ENCODE measurements around the gene TUBA4B.

Gene TUBA4B

DNA sequence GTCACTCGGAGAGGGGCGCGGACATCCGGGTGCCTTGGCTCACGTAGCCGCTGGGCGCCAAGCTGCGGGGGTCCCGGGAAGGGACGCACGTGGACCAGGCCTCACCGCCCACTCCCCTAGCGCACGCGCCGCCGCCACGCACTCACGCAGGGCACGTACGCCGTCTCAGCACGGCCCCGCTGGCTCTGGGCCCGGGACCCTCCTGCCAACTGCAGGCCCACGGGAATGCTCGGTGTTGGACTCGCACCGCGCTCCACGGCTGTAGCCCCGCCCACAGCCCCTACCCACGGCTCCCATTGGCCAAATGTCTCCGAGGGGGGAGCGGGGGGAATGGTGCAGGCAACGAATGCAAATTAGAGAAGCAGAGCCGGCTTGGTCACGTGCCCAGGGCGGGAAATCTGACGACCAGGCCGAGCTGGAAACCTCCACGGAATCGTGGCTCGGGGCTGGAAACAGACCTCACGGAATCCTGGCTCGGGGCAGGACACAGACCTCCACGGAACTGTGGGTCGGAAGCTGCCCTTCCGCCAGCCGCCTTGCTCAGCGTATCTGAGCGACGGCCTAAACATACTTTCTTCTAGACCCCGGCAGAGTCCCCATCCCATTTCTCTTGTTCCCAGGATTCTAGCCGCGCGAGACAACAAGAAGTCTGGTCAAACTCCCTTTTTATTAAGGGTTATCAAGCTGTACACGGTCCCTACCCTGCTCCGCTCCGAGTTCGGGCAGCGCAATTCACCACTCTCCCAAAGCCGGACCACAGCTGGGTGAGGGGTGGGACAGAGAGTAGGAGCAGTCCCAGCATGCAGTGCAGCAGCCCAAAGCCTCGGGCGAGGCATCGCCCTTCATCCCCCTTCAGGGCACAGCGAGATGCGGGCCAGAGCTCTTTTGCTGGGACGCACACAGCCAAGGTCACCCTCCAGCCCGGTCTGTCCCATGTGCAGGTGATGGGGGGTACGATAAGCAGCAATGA lies 34.0 kb upstream of the TUBA4B start, which contains the start of gene ABCB6:
Gene ABCB6, minus strand, starts transcription at position 227 of the 970 bp plus-strand sequence. CDS start 285 bp downstream, outside the sequence.
- DNase-seq (ENCODE audit: low spot score), result peak; percentile 90

DNA sequence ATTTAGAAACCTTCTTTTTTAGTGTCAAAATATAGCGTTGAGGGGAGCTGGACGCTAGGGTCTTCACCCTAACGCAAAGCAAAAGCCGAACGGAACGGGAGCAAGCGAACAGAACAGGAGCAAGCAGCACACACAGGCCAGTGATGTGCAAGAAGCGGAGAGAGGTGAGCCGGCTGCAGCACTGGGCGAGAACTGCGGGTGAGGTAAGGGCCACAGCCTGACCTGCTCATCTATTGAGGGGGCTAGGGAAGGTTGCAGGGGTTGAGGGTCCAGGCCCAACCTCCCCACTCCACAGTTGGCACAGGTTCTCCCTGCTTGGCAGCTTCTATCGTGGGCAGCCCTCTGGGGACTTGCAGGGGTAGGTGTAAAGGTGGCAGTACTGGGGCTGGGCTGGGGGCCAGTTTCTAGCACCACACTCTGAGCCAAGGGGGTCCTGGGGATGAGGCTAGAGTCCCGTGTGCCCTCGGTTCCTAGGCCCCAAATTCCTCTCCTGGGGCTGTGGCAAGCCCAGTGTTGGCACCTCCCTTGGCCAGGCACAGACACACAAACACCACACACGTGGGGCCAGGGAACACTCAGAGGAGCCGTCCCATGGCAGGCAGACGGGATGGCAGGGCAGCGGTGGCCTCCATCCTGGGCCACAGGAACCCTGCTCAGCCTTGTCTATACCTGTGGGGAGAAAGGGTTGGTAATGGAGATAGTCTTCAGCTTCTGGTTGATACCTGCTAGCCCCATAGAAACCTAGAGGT lies 33.1 kb upstream of the TUBA4B start:
- no peak for DNase-seq (ENCODE audit: low spot score)

DNA sequence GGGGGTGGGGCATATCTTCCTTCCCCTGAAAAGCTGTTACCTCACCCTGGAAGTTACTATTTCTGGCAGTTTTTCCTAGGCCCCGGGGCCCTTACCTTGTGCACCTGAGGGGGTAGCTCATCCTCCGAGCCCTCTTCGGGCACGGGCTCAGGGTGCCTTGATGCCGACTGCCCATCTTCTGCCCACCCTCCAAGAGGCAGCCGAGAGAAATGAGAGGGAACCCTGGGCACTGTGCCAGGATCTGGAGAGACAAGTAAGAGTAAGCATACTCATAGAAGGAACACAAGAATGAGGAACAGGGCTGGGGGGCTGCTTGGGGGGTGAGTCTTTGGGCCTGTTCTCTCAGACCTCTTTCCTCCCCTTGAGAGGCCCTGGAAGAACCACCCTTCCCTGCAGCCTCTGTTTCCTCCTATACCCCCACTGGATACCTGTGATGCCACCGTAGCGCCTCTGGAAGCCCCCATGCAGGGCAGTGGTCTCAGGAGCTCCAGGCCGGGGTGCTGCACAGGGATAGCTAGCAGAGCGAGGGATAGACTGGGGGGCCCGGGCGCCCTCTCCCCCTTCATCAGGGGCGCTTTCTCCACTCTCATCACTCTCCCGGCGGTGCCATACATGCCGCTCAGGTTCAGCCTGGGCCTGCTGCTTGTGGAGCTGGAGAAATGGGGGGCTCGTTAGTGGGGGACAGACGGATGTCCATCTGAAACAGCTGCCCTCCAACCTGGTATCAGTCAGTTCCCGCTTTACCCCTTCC lies 32.2 kb upstream of the TUBA4B start:
- no peak for DNase-seq (ENCODE audit: low spot score)

DNA sequence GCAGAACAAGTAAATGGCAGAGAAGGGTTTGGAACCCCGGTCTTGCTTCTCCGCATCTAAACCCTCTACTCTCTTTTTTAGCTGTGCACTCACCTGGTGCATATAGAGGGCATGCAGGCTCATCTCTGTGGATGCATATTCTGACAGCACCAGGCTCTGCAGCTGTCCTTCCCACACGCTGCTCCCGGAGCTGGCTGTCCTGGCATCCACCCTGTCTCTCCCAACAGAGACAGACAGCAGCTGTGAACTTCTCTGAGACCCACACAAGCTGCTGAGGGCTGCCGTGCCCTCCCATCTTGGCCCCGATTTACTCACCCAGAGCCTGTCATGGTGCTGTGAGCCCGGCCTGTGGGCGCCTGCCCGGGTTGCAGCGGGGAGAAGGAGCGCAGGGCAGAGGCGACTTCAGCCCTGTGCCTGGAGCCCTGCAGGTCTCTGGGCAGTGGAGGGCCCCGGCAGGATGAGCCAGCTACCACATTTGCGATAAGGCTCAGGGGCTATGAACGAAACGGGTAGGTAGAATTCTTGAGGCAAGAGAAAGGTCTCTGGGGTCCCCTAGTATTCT lies 31.0 kb upstream of the TUBA4B start:
- no peak for DNase-seq (ENCODE audit: low spot score)

DNA sequence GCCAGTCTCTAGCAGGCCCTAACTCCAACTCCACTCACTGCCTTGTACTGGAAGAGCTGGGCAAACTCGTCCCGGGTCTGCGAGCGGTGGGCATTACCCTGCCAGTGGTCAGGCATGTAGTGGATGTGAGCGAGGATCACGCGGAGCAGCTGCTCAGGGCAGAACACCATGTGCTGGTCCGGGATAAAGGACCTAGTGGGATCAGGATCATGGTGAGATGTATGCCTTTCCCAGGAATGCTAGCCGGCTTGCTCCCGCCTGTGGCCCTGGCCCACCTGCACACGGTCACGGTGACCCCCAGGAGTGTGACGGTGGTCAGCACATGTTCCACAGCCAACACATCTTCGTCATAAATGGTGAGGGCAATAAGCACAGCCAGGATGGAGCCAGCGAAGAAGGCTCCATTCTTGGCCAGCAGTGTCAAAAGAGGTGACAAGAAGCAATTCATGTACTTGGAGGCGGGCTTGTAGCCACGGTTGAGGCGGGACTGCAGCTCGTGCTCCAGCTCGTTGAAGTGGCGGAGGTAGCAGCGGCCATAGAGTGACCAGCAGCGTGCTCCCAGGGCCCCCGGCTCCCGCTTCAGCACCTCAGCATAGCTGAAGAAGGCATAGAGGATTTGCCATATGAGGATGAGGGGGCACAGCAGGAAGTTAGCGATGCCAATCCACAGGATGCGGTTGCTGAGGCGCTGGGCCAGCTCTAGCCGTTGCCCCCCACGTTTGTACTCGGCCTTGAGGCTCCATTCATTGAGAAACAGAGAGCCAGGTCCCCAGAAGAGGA lies 29.0 kb upstream of the TUBA4B start:
- no peak for DNase-seq (ENCODE audit: low spot score)

DNA sequence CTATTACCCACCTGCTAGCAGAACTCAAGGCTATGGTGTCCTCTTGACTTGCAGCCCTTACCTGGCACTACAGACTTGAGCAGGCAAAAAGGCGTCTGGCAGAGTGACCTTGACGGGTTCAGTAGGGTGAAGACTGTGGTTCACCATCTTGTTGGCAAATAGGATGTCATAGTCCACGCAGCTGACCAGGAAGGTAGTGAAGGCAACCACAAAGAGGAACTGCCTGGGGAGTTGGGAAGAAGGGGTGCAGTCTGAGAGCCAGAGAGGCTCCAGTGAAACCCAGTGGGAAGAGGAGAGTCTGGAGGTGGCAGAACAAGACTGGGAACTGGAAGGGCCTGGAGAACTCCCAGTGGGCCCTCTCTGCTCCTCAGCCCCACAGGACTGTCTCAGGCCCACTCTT lies 27.7 kb upstream of the TUBA4B start:
- DNase-seq (ENCODE audit: low spot score), result no peak

DNA sequence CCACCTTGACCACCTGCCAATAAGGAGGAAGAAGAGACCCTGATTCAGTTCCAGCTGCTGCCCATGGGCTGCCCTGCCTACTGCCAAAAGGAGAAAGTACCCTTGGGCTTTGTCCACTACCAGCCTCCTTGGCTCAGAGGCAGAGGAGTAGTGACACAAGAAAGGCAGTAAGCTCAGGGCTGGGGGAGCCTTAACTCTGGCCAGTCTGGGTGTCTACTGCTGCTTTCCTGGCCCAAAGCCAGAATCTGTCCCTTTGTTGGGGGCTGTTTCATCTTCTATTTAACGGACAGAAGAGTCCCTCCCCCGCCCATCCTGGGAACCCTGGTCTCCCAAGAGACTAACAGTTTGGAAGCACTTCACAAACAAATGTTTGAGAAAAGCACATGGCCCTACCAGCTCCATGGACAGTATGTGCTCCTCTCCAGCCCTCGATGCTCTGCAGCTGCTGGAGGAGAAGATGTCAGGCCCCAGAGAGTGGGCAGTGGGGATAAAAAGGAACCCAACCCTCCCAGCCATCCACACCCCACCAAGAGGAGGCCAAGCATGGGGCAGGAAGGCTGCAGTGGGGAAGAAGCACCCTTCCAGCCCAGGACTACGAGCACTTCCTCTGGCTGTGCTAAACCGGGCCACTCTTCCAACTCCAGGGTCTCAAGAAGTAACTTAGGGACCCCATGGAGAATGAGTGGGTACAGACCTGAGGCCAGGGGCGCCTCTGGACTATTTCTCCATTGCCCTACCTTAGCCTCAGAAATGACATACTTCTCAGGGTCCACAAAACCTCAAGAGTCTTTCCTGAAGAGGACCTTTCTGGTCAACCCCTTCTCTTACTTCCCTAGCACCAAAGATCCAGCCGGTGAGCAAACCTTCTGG lies 24.8 kb upstream of the TUBA4B start:
- peak; percentile 34 for DNase-seq (ENCODE audit: low spot score)

DNA sequence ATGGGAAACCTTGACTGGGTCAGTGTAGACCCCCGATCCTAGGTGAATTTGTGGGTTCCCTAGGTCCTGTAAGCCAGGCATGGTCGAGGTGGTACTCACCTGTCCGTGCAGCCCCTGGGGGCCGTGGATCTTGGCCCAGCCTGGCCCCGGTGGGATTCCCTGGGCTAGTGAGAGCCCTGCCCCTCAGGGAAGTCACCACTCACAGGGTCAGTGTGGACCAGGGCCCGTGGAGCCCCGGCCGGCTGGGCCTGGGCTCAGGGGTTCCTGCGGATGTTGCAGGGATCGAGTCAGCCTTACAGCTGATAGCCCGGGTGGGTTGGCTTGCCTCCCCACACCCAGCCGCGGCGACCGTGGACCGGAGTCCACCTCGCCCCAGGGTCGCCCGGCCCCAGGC lies 24.1 kb upstream of the TUBA4B start:
- DNase-seq (ENCODE audit: low spot score), result no peak

DNA sequence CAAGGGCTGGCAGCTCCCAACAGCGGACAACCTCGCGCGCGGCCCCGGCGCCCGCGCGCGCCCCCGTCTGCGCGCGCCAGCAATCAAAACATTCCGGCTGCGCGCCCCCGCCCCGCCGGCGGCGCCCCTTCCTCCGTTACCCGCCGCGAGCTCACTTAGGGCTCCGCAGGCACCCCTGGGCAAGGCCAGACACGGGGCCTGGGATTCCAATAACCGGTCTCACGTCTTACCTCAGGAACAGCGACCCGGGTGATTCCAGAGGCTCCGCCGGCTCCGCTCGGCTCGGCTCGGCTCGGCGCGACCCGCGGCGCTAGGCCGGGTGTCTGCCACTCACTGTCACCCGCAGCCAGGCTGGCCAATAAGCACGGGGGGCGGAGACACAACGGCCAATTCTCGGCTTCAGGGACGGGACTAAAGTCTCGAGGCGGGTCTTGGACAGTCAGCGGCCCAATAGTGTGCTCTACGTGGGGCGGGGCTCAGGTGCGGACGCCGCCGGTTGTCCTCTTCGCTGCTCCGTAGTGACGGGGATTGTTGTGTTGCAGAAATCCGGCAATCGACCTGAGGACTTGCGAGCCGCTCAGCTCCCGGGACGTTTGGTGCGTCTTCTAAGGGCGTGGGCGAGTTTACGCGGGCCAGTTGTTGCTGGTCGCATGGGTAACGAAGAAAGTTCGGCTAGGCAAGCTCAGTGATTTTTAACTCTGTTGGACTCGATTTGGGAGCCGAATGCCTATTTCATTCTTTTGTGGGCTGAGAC lies 23.6 kb upstream of the TUBA4B start, which contains the start of the genes ANKZF1 and ATG9A:
Gene ANKZF1, plus strand, starts transcription at position 502 of the 754 bp plus-strand sequence. CDS start 452 bp downstream, outside the sequence.
Gene ATG9A, minus strand, starts transcription at position 332 of the 754 bp plus-strand sequence. CDS start 1,612 bp downstream, outside the sequence.
- peak; percentile 99 for DNase-seq (ENCODE audit: low spot score)

DNA sequence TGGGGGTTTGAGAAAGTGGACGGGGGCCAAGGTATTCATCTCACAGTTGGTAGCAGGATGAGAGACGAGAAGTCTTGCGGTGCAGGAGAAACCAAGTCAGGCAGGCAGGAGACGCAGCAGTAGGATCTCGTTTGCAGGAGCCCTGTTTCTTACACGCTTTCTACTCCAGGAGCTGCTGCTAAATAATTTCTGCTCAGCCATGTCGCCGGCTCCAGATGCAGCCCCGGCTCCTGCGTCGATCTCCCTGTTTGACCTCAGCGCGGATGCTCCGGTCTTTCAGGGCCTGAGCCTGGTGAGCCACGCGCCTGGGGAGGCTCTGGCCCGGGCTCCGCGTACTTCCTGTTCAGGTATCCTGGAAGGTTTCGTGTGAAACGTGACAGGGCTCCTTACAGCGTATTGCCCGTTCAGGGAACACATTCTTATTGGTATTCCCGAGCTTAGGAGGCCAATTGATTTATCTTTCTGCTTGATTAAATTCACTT lies 22.9 kb upstream of the TUBA4B start:
- DNase-seq (ENCODE audit: low spot score), result peak; percentile 65

DNA sequence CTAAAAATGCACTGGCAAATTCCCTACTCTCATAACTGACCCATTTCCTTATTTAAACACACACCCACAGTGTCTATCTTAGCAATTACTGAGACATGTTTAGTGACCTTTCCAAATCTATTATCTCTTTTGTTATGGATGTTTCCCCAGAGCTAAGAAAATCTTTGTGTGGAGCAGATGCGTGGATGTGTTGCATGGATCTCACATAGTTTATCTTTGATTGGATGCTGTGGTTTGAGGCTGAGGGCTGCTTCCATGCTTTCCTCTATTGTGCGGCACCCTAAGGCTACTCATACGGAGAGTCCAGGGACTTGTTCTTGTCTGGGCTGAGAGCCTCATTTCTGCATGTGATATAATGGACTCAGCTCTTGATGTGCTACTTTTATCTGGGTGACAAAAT lies 18.7 kb upstream of the TUBA4B start:
- DNase-seq (ENCODE audit: low spot score), result no peak

DNA sequence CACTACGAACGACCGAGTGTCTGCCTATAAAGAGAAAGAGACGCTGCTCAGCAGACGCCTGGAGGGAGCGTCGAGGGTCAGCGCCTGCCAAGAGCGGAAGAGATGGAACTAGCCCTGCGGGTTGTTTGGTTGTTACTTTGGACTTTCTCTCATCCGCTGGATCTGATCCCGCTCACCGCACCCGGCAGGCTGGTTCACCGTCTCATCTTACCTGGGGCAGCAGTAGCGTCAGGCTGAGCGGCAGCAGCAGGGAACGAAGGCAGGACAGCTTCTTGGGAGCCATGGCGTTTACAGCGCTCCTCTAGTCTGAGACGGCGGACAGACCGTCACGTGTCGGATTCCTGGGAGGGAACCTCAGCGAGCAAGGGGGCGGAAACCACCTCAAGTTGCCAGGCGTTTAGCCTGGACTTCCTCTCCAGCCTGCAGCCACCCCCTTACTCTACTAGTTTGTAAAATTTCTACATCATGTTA lies 9.7 kb upstream of the TUBA4B start:
- no peak for DNase-seq (ENCODE audit: low spot score)

DNA sequence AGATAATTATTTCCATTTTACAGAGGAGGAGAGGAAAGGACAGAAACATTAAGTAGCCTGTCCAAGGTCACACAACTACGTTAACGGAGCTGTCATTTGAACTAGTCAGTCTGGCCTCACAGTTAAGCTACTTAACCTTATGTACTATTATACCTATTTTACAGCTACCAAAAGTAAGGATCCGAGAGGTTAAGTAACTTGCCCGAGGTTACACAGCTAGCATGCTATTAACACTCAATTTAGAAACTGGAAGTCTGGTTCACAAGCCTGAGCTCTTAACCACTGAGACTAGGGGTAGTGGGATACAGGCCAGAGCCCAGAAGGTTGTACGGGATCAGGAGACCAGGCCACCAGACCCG lies 8.3 kb upstream of the TUBA4B start:
- no peak for DNase-seq (ENCODE audit: low spot score)

DNA sequence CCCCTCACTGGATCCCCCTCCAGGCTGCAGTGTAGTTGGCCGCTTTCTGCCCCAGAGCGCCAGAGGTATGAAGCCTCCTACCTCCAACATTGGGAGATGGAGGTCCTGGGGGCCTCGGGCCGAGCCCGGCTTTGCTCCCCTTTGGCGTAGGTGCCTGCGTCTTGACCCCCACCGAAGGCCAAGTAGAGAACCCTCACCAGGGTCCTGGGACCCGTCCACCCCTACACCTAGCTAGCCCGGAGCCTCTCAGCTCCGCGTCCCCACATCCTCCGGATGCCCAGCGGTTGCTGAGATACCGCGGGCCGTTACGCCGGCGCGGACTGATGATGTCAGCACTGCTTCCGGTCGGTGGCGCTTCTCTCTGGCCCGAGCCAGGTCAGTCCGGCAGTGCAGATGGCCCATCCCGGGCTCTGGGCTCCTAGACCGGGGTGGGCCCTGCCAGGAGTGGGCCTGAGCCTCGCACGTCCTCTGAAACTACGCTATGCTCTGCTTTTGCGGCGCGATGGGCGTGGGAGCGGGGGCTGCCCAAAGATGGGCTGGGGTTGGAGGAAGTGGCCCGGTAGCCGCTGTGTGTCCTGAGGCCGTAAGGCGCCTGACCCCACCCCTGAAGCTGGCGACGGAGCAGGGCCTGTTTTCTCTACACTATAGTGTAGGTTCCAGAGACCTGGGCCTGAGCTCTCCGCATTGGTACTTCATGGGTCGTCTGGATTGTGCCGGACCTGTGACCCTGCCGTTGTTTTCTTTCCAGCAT lies 7.7 kb upstream of the TUBA4B start, which contains the start of the genes GLB1L and STK16:
Gene GLB1L, minus strand, starts transcription at position 297 of the 751 bp plus-strand sequence. CDS start 1,871 bp downstream, outside the sequence.
Gene STK16, plus strand, starts transcription at position 332 of the 751 bp plus-strand sequence. CDS start 521 bp downstream, outside the sequence.
- peak; percentile 91 for DNase-seq (ENCODE audit: low spot score)

DNA sequence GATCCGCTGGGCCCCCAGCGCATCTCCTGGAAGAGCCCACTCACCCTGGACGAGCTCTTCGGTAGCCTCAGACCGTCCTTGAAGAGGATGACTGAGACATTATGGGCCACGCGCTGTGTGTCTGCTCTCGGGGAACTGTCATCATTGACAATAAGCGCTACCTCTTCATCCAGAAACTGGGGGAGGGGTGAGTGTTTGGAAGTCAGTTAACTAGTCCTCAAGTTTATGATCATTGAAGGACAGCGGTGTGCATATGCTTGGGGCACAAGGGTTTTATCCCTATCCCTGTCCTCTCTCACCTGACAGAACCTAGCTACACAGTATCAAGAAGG lies 7.2 kb upstream of the TUBA4B start:
- no peak for DNase-seq (ENCODE audit: low spot score)

DNA sequence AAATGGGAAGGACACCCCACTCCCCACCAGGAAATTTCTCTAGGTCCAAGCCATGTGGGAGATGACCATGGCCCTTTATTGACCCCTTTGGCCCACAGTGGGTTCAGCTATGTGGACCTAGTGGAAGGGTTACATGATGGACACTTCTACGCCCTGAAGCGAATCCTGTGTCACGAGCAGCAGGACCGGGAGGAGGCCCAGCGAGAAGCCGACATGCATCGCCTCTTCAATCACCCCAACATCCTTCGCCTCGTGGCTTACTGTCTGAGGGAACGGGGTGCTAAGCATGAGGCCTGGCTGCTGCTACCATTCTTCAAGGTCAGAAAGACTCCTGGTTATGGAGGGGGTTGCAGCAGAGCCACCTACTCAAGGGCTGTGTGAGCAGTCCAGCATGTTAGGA lies 6.5 kb upstream of the TUBA4B start:
- DNase-seq (ENCODE audit: low spot score), result no peak

DNA sequence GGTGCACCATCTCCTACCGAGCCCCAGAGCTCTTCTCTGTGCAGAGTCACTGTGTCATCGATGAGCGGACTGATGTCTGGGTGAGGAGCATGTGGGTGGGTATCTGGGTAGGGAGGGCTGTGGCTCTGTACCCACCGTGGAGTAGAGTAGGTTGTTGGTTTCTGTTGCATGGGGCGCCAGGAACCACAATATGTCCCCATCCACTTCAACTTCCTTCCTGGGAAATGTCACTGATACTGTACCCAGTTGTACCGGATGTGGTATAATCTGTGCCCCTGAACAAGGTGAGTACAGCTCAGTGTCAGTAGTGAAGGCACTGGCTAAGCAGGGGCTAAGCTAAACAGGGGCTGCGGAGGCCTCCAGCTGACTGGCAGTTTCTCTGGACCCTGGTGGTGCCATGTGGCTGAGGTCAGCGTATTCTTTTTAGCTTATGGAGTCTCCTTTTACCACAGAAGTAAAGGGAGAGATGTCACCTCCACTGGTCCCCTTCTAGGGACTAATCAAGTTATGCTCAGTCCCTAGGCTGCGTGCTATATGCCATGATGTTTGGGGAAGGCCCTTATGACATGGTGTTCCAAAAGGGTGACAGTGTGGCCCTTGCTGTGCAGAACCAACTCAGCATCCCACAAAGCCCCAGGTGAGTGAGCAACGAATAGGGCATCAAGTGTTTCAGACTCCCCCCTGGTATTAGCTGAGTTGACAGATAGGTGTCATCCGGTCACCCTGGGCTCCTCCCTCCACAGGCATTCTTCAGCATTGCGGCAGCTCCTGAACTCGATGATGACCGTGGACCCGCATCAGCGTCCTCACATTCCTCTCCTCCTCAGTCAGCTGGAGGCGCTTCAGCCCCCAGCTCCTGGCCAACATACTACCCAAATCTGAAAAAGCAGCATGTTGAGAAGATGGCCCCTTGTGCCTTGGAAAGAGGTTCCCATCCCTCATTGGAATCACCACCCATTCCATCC lies 5.1 kb upstream of the TUBA4B start:
- DNase-seq (ENCODE audit: low spot score), result no peak
